Measurements from ENCODE around the gene RGS14.
"Not testable (repeated sequence)": the region's sequence is repeated elsewhere in the genome, so short reads cannot be mapped to it uniquely, and the experiment has no call there.

Gene RGS14

GRCh38 chr5:177350776-177351391 is 6.8 kb upstream of the RGS14 start:
- DNase-seq = no peak

- DNase-seq = peak; percentile 72 to 88
Observed at GRCh38 chr5:177351392-177352329, 6.1 kb upstream of the RGS14 start, which contains the start of gene LMAN2. LMAN2 (minus strand) TSS chr5:177351668; CDS start chr5:177351647, 21 bp downstream.

GRCh38 chr5:177353093-177353492 is 4.6 kb upstream of the RGS14 start:
- DNase-seq = no peak

GRCh38 chr5:177354256-177354655 is 3.5 kb upstream of the RGS14 start:
- no peak for DNase-seq

- DNase-seq = no peak
Observed at GRCh38 chr5:177354711-177355110, 3.0 kb upstream of the RGS14 start.

- DNase-seq = no peak
Observed at GRCh38 chr5:177355162-177355867, 2.4 kb upstream of the RGS14 start.

- no peak for DNase-seq
Observed at GRCh38 chr5:177355868-177356168, 1.9 kb upstream of the RGS14 start.

- DNase-seq = no peak
Observed at GRCh38 chr5:177356746-177357145, 978 bp upstream of the RGS14 start.

GRCh38 chr5:177357146-177357458 is 622 bp upstream of the RGS14 start:
- no peak for DNase-seq

GRCh38 chr5:177358370-177358819 is 671 bp downstream of the RGS14 start:
- no peak for DNase-seq

GRCh38 chr5:177359451-177359851 is 1.7 kb downstream of the RGS14 start:
- DNase-seq = no peak

- DNase-seq = no peak
Observed at GRCh38 chr5:177359860-177360259, 2.1 kb downstream of the RGS14 start.

- DNase-seq = not testable (repeated sequence)
Observed at GRCh38 chr5:177360740-177361139, 3.0 kb downstream of the RGS14 start.

GRCh38 chr5:177361418-177362291 is 3.9 kb downstream of the RGS14 start:
- no peak for DNase-seq

GRCh38 chr5:177362292-177362609 is 4.5 kb downstream of the RGS14 start:
- DNase-seq = no peak

- DNase-seq = peak; percentile 29 to 63
Observed at GRCh38 chr5:177362610-177363507, 5.1 kb downstream of the RGS14 start.

- DNase-seq = no peak
Observed at GRCh38 chr5:177363565-177363964, 5.8 kb downstream of the RGS14 start.

- no peak for DNase-seq
Observed at GRCh38 chr5:177364159-177364962, 6.6 kb downstream of the RGS14 start.

GRCh38 chr5:177365845-177366527 is 8.3 kb downstream of the RGS14 start:
- no peak for DNase-seq

Measured in NCI-H187 (cell line).